Measurements from ENCODE around the gene AOAH.
"Not testable (repeated sequence)": the region's sequence is repeated elsewhere in the genome, so short reads cannot be mapped to it uniquely, and the experiment has no call there.

The AOAH gene

DNA sequence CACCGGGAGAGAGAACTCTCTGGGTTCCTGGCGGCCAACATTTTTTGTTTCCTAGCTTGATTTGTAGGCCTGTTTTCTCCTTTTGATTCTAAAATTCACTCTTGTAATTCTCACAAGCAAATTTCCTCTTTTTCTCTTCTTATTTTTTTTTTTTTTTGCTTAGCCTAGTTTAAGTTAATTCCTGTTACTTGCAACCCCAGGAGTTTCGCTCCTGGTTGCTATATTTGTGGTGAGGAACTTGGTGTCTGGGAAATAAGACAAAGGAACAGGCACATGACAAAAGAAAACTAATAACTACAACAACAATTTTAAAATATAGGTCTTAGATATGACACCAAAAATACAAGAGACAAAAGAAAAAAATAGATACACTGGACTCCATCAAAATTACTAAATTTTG is 6.7 kb downstream of the AOAH start:
- H3K4me3 ChIP-seq (ENCODE audit: low read depth, low read length), result no peak overlapping the region
- TF ChIP-seq, protein P1, sequence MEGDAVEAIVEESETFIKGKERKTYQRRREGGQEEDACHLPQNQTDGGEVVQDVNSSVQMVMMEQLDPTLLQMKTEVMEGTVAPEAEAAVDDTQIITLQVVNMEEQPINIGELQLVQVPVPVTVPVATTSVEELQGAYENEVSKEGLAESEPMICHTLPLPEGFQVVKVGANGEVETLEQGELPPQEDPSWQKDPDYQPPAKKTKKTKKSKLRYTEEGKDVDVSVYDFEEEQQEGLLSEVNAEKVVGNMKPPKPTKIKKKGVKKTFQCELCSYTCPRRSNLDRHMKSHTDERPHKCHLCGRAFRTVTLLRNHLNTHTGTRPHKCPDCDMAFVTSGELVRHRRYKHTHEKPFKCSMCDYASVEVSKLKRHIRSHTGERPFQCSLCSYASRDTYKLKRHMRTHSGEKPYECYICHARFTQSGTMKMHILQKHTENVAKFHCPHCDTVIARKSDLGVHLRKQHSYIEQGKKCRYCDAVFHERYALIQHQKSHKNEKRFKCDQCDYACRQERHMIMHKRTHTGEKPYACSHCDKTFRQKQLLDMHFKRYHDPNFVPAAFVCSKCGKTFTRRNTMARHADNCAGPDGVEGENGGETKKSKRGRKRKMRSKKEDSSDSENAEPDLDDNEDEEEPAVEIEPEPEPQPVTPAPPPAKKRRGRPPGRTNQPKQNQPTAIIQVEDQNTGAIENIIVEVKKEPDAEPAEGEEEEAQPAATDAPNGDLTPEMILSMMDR (IDR thresholded peaks at IDR 0.05; ENCODE audit: control insufficient read depth, extremely low read depth, insufficient read depth), result no peak
- DNase-seq (ENCODE audit: low read depth), result no peak

DNA sequence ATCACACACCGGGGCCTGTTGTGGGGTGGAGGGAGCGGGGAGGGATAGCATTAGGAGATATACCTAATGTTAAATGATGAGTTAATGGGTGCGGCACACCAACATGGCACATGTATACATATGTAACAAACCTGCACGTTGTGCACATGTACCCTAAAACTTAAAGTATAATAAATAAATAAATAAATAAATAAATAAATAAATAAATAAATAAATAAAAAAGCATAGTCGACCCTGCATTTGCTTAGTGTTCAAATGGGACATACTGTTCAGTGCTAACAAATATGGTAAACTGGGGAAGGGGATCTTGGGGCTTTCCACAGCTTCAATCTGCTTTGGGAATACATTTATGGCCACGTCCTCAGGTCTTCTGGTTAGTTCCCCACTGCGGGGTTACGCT is 7.5 kb downstream of the AOAH start:
- not testable (repeated sequence) for DNase-seq (ENCODE audit: low read depth); H3K4me3 ChIP-seq (ENCODE audit: low read depth, low read length)

DNA sequence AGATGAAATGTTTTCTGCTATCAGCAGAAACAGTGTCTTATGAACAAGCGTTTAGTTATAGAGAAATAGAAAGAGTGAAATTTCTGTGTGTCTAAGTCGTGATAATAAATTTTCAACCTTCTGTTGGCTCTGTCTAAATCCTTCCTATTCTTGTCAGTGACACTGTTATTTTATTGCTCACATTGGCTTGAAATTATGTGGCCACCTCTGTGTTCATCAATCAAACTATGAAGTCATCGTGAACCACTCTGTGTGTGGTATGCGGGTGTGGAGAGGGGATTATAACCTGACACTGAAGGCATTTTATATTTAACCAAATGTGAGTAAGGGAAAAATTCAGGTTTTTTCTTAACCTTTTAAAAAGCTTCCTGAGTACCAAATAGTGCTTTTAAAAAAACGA is 12.3 kb downstream of the AOAH start:
- no peak overlapping the region for H3K4me3 ChIP-seq (ENCODE audit: low read depth, low read length)
- TF ChIP-seq, protein P1 (IDR thresholded peaks at IDR 0.05; ENCODE audit: control insufficient read depth, extremely low read depth, insufficient read depth), result no peak
- DNase-seq (ENCODE audit: low read depth), result no peak

DNA sequence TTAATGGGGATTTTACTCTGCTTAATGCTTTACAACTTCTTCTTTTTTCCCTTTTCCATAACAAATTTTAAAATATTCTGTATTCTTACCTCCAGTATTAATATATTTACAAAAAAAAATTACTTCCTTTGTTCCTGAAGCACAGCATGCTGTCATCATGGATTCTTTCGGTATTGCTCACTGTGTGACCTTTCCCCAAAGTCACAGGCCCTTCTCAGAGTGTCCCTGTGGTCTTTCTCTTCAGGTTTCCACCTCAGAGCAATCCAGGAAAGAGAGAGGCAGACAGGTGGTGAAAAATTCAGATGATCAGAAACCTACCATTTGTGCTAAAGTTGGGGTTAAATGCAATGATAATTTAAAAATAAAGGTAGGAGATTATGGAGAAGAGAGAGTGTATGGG is 13.0 kb downstream of the AOAH start:
- TF ChIP-seq, protein P1 (IDR thresholded peaks at IDR 0.05; ENCODE audit: control insufficient read depth, extremely low read depth, insufficient read depth), result no peak
- no peak for DNase-seq (ENCODE audit: low read depth)
- H3K4me3 ChIP-seq (ENCODE audit: low read depth, low read length), result no peak overlapping the region

DNA sequence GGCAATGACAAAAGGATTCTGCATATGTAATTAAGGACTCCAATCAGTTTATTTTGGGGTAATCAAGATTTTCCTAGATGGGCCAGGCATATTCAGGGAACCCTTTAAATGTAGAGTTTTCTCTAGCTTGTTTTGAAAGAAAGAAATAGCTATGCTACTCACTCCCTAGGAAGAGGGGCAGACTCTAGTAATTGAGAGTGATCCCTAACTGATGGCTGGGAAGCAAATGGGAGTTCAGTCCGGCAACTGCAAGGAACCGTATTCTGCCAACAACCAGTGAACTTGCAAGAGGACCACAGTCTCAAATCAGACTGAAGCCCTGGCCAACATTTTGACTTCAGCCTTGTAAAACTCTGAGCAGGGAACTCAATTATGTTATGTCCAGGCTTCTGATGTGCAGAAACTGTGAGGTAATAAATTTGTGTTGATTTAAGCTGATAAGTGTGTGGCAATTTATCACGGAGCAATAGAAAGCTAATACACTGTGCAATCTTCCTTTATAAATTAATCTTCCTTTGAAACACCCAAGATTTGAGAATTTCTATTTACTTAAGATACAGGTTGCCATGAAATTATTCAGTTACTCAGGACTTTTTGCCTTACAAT is 14.0 kb downstream of the AOAH start:
- TF ChIP-seq, protein P1 (IDR thresholded peaks at IDR 0.05; ENCODE audit: control insufficient read depth, extremely low read depth, insufficient read depth), result no peak
- DNase-seq (ENCODE audit: low read depth), result no peak
- H3K4me3 ChIP-seq (ENCODE audit: low read depth, low read length), result no peak overlapping the region

DNA sequence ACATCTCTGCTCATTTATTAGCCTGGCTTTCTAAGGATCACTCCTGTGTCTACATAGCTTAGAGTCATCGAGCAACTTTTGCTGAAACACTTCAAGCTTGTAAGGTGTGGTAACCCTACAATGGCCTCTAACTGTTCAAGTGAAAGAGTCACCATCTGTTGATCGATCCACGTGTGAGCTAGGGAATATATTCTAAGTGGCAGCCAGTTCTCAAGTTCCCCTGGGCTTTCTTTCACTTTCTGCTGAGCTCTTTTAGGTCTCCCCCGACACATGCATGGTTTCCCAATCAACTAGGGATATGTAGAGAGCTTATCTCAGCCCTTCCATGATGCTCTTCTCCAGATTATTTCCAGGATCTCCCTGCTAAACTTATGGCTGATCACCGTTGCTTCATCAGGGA is 15.5 kb downstream of the AOAH start:
- no peak for DNase-seq (ENCODE audit: low read depth)
- H3K4me3 ChIP-seq (ENCODE audit: low read depth, low read length), result no peak overlapping the region
- TF ChIP-seq, protein P1 (IDR thresholded peaks at IDR 0.05; ENCODE audit: control insufficient read depth, extremely low read depth, insufficient read depth), result no peak

DNA sequence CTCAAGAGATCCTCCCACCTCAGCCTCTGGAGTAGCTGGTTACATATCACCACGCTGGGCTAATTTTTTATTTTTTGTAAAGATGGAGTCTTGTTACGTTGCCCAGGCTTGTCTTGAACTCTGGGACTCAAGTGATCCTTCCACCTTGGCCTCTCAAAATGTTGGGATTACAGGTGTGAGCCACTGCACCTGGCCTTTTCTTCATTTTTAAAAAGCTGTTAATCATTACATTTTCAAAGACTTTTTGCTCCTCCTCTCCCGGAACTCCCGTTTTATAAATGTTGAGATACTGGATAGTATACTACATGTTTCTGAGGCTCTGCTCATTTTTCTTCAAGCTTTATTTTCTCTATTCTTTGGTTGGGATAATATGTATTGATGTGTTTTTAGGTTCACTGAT is 16.4 kb downstream of the AOAH start:
- no peak for DNase-seq (ENCODE audit: low read depth)
- no peak overlapping the region for H3K4me3 ChIP-seq (ENCODE audit: low read depth, low read length)
- TF ChIP-seq, protein P1 (IDR thresholded peaks at IDR 0.05; ENCODE audit: control insufficient read depth, extremely low read depth, insufficient read depth), result no peak
